Measurements from ENCODE around the gene TTBK1.

GRCh38 chr6:43283514-43283901 lies 40.2 kb downstream of the TTBK1 start:
- TF ChIP-seq CTCF (IDR thresholded peaks at IDR 0.05) (no peak), POLR2A (IDR thresholded peaks at IDR 0.05) (no peak)
